ENCODE data around the gene FCN3.

Gene FCN3

DNA sequence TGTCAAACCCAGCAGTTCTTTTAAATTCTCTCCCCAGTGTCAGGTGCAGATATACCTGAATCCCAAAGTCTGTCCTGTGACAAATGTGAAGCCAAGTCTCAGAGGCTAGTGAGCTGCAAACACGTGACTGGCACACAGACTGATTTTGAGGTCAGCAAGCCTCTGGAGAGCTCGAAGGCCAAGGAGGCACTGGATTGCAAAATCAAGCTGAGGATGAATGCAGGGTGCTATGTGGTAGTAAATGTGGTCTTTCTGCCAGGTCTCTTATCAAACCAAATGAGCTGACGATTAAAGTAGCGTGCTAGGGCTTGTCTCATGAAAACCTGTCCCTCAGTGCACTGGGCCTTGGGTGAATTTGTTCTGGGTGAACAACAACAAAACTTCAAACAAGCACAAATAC lies 38.4 kb upstream of the FCN3 start:
- no peak overlapping the region for H3K4me3 ChIP-seq (ENCODE audit: insufficient read depth, low read length, poor library complexity, severe bottlenecking)
- H3K27me3 ChIP-seq (ENCODE audit: low read length), result no peaks in the 10 kb centered on the region
- no peak overlapping the region for H3K9ac ChIP-seq (ENCODE audit: low read length)
- H3K9me2 ChIP-seq (replicated peaks; ENCODE audit: insufficient read depth, low read length), result no peaks in the 10 kb centered on the region
- H3K27ac ChIP-seq (ENCODE audit: low read depth, low read length), result no peak overlapping the region
- H3K36me3 ChIP-seq (ENCODE audit: low read length), result peaks cover 28% of the 10 kb centered on the region
- no peak overlapping the region for H2AFZ ChIP-seq (ENCODE audit: low read depth, low read length, severe bottlenecking)
- no peaks in the 10 kb centered on the region for H3K9me3 ChIP-seq (ENCODE audit: insufficient read depth, low read length)
- H3K79me2 ChIP-seq (ENCODE audit: insufficient read depth, low read length), result no peaks in the 10 kb centered on the region
- TF ChIP-seq EZH2phosphoT487 (conservative IDR thresholded peaks at IDR 0.05; ENCODE audit: low read length), result no peak
- TF ChIP-seq, protein P1, sequence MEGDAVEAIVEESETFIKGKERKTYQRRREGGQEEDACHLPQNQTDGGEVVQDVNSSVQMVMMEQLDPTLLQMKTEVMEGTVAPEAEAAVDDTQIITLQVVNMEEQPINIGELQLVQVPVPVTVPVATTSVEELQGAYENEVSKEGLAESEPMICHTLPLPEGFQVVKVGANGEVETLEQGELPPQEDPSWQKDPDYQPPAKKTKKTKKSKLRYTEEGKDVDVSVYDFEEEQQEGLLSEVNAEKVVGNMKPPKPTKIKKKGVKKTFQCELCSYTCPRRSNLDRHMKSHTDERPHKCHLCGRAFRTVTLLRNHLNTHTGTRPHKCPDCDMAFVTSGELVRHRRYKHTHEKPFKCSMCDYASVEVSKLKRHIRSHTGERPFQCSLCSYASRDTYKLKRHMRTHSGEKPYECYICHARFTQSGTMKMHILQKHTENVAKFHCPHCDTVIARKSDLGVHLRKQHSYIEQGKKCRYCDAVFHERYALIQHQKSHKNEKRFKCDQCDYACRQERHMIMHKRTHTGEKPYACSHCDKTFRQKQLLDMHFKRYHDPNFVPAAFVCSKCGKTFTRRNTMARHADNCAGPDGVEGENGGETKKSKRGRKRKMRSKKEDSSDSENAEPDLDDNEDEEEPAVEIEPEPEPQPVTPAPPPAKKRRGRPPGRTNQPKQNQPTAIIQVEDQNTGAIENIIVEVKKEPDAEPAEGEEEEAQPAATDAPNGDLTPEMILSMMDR (IDR thresholded peaks at IDR 0.05; ENCODE audit: insufficient read depth, low read length, poor library complexity, severe bottlenecking), result no peak
- H3F3A ChIP-seq (ENCODE audit: insufficient read depth), result no peaks in the 10 kb centered on the region
- no peaks in the 10 kb centered on the region for H4K20me1 ChIP-seq (ENCODE audit: low read depth, low read length)
- H3K4me2 ChIP-seq (ENCODE audit: low read depth, low read length, poor library complexity, severe bottlenecking), result no peak overlapping the region

DNA sequence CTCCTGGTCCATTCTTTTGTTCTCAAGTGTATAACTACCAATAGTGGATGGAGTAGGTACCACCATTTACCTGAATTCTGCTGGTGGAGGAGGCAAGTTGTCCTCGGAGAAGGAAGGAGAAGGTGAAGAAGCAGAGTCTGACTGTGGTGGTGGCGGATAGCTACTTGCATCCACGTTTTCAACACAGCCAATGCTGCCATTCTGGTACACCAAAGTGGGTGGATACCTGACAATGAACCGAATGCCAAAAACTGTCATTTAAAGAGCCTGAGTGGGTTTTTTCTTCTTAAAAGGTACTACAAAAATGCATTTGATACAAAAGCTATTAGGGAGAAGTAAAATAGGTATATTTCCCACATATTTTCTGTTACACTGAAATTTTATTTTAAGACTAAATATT lies 37.9 kb upstream of the FCN3 start:
- Histone ChIP-seq H3K4me3 (ENCODE audit: insufficient read depth, low read length, poor library complexity, severe bottlenecking) (no peak overlapping the region), H2AFZ (ENCODE audit: low read depth, low read length, severe bottlenecking) (no peak overlapping the region), H4K20me1 (ENCODE audit: low read depth, low read length) (no peaks in the 10 kb centered on the region), H3K27me3 (ENCODE audit: low read length) (no peaks in the 10 kb centered on the region), H3K4me2 (ENCODE audit: low read depth, low read length, poor library complexity, severe bottlenecking) (no peak overlapping the region), H3K9ac (ENCODE audit: low read length) (no peak overlapping the region), H3F3A (ENCODE audit: insufficient read depth) (no peaks in the 10 kb centered on the region), H3K9me2 (replicated peaks; ENCODE audit: insufficient read depth, low read length) (no peaks in the 10 kb centered on the region), H3K79me2 (ENCODE audit: insufficient read depth, low read length) (no peaks in the 10 kb centered on the region), H3K27ac (ENCODE audit: low read depth, low read length) (no peak overlapping the region), H3K36me3 (ENCODE audit: low read length) (peaks cover 26% of the 10 kb centered on the region), H3K9me3 (ENCODE audit: insufficient read depth, low read length) (no peaks in the 10 kb centered on the region)
- TF ChIP-seq EZH2phosphoT487 (conservative IDR thresholded peaks at IDR 0.05; ENCODE audit: low read length), result no peak
- TF ChIP-seq, protein P1 (IDR thresholded peaks at IDR 0.05; ENCODE audit: insufficient read depth, low read length, poor library complexity, severe bottlenecking), result no peak

GRCh38 chr1:27410709-27411108 lies 36.1 kb upstream of the FCN3 start:
- H3K4me3 ChIP-seq (ENCODE audit: insufficient read depth, low read length, poor library complexity, severe bottlenecking), result no peak overlapping the region
- H3K9ac ChIP-seq (ENCODE audit: low read length), result no peak overlapping the region
- H3K27ac ChIP-seq (ENCODE audit: low read depth, low read length), result no peak overlapping the region
- peaks cover 23% of the 10 kb centered on the region for H3K36me3 ChIP-seq (ENCODE audit: low read length)
- no peaks in the 10 kb centered on the region for H3K9me2 ChIP-seq (replicated peaks; ENCODE audit: insufficient read depth, low read length)
- H3F3A ChIP-seq (ENCODE audit: insufficient read depth), result no peaks in the 10 kb centered on the region
- no peak for TF ChIP-seq EZH2phosphoT487 (conservative IDR thresholded peaks at IDR 0.05; ENCODE audit: low read length)
- TF ChIP-seq, protein P1 (IDR thresholded peaks at IDR 0.05; ENCODE audit: insufficient read depth, low read length, poor library complexity, severe bottlenecking), result no peak
- no peaks in the 10 kb centered on the region for H3K27me3 ChIP-seq (ENCODE audit: low read length)
- no peaks in the 10 kb centered on the region for H3K79me2 ChIP-seq (ENCODE audit: insufficient read depth, low read length)
- H4K20me1 ChIP-seq (ENCODE audit: low read depth, low read length), result no peaks in the 10 kb centered on the region
- no peak overlapping the region for H2AFZ ChIP-seq (ENCODE audit: low read depth, low read length, severe bottlenecking)
- H3K9me3 ChIP-seq (ENCODE audit: insufficient read depth, low read length), result no peaks in the 10 kb centered on the region
- H3K4me2 ChIP-seq (ENCODE audit: low read depth, low read length, poor library complexity, severe bottlenecking), result no peak overlapping the region

All from SU-DHL-6 (cell line).